HEK293T (cell line): Measurements from ENCODE around the gene SBNO1.
"Not testable (repeated sequence)": the region's sequence is repeated elsewhere in the genome, so short reads cannot be mapped to it uniquely, and the experiment has no call there.

ENCODE experiments used
- CTCF ChIA-PET: fragments of 350-600 bp; formaldehyde crosslinking; extraction: SDS; loops from one replicate; lab custom pipeline; 2021; ENCODE audit warnings: antibody characterized with exemption, inconsistent platforms; lab: Yijun Ruan, JAX
- POLR2A ChIA-PET: fragments of 350-600 bp; formaldehyde crosslinking; extraction: SDS; loops from one replicate; lab custom pipeline; 2020; ENCODE audit warnings: antibody characterized with exemption, inconsistent platforms; lab: Yijun Ruan, JAX
- DNase-seq: peaks from one replicate; pipeline ENCODE4 v3.0.0; 2012; ENCODE audit warnings: mixed read lengths; ENCODE audit errors: extremely low spot score
- ARNT ChIP-seq: fragments of 450-650 bp; IDR thresholded peaks from 2 replicates; pipeline ENCODE4 v1.6.1; 2017; ENCODE audit warnings: mild to moderate bottlenecking
- BHLHE40 ChIP-seq: fragments of 450-650 bp; IDR thresholded peaks from 2 replicates; pipeline ENCODE4 v1.6.1; 2016; ENCODE audit warnings: mild to moderate bottlenecking, moderate library complexity, borderline replicate concordance
- CTBP1 ChIP-seq: fragments of 450-650 bp; IDR thresholded peaks from 2 replicates; pipeline ENCODE4 v1.6.1; 2016; ENCODE audit warnings: borderline replicate concordance
- ELF4 ChIP-seq: fragments of 450-650 bp; IDR thresholded peaks from 2 replicates; pipeline ENCODE4 v1.6.1; 2017; ENCODE audit warnings: antibody characterized with exemption
- FOXA1 ChIP-seq: fragments of 450-650 bp; IDR thresholded peaks from 2 replicates; pipeline ENCODE4 v1.6.1; 2016; ENCODE audit warnings: mild to moderate bottlenecking
- FOXK2 ChIP-seq: fragments of 450-650 bp; IDR thresholded peaks from 2 replicates; pipeline ENCODE4 v1.6.1; 2016; ENCODE audit warnings: mild to moderate bottlenecking
- FOXM1 ChIP-seq: fragments of 450-650 bp; IDR thresholded peaks from 2 replicates; pipeline ENCODE4 v1.6.1; 2017; ENCODE audit warnings: mild to moderate bottlenecking, borderline replicate concordance
- HDGF ChIP-seq: fragments of 450-650 bp; IDR thresholded peaks from 2 replicates; pipeline ENCODE4 v1.6.1; 2017; ENCODE audit warnings: antibody characterized with exemption, borderline replicate concordance
- L3MBTL2 ChIP-seq: fragments of 450-650 bp; conservative IDR thresholded peaks from 2 replicates; pipeline ENCODE4 v1.6.1; 2016; ENCODE audit warnings: mild to moderate bottlenecking
- LEF1 ChIP-seq: fragments of 450-650 bp; IDR thresholded peaks from 2 replicates; pipeline ENCODE4 v1.6.1; 2017; ENCODE audit warnings: mild to moderate bottlenecking, borderline replicate concordance
- NFRKB ChIP-seq: fragments of 450-650 bp; IDR thresholded peaks from 2 replicates; pipeline ENCODE4 v1.6.1; 2016; ENCODE audit warnings: mild to moderate bottlenecking, moderate library complexity
- PKNOX1 ChIP-seq: fragments of 450-650 bp; IDR thresholded peaks from 2 replicates; pipeline ENCODE4 v1.6.1; 2016
- SP1 ChIP-seq: fragments of 450-650 bp; IDR thresholded peaks from 2 replicates; pipeline ENCODE4 v1.6.1; 2017
- SUZ12 ChIP-seq: fragments of 450-650 bp; IDR thresholded peaks from 2 replicates; pipeline ENCODE4 v1.6.1; 2016; ENCODE audit warnings: mild to moderate bottlenecking
- TARDBP ChIP-seq: fragments of 450-650 bp; IDR thresholded peaks from 2 replicates; pipeline ENCODE4 v1.6.1; 2016
- ZNF384 ChIP-seq: fragments of 450-650 bp; IDR thresholded peaks from 2 replicates; pipeline ENCODE4 v1.6.1; 2016

The SBNO1 gene

DNA sequence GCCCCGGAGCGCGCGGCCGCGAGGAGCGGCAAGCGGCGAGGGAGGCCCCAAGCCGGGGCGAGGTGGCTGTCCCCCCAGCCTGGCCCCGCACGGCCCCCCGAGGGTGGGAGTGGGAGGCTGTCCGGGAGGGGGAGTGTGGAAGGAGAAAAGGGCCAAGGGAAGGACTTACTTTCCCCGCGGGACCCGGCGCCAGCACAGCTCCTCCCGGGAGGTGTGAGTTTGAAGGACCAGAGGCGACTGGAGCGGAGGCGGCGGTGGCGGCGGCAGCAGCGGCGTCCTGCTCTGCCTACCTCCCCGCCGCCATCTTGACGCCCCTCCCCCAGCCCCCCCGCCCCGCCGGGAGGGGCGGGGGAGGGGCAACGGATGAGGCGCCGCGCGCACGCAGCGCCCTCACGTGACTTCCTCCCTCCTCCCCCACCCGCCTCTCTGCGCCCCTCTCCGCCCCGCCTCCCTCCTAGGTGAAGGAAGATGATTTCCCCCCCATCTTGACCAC, at the start of gene SBNO1:
SBNO1 (minus strand) TSS at position 316 of the 493 bp plus-strand sequence. CDS start 14,406 bp downstream, outside the sequence.
- POLR2A ChIA-PET: interaction anchor here (0.9 to 1.8 kb wide), 19 partner anchors 8 to 269 kb away, joined by 3 to 21 read pairs (median 5); partner anchors contain the start of genes EIF2B1, GTF2H3, KMT5A and MPHOSPH9
- CTCF ChIA-PET: interaction anchor here (0.6 to 1.7 kb wide), 2 partner anchors 13 to 19 kb away, joined by 3 to 10 read pairs; partner anchors contain the start of gene KMT5A
- TF ChIP-seq ZNF384 (no peak), FOXK2 (no peak), TARDBP (no peak), HDGF (no peak), LEF1 (no peak), SP1 (no peak)
- peak; percentile 89 for DNase-seq

DNA sequence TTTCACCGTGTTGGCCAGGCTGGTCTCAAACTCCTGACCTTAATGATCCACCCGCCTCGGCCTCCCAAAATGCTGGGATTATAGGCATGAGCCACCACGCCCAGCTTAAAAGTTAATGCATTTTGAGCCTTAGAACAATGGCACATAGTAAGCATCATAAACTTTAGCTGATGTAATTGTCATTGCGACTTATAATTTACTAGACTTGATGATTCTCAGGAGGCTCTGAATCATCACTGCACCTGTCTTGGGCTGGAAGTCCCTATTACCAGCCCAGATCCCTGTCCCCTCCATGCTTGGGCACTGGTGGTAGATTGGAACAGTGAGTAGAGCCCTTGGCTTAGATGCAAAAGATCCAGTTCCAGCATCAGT, 45.4 kb upstream of the SBNO1 start:
- POLR2A ChIA-PET: no interaction called here

GRCh38 chr12:123409284-123410040, 44.8 kb upstream of the SBNO1 start:
- DNase-seq, POLR2A ChIA-PET, CTCF ChIA-PET: not testable (repeated sequence)

More for the DNA sequence above, 45.4 kb upstream of the SBNO1 start:
- CTCF ChIA-PET: no interaction called here
- TF ChIP-seq SP1 (no peak), CTBP1 (no peak), FOXK2 (no peak), HDGF (no peak), ELF4 (no peak), PKNOX1 (no peak), TARDBP (no peak), ZNF384 (no peak), FOXM1 (no peak), ARNT (no peak), L3MBTL2 (no peak), BHLHE40 (no peak), SUZ12 (no peak), NFRKB (no peak), FOXA1 (no peak), LEF1 (no peak)
- DNase-seq: no peak

DNA sequence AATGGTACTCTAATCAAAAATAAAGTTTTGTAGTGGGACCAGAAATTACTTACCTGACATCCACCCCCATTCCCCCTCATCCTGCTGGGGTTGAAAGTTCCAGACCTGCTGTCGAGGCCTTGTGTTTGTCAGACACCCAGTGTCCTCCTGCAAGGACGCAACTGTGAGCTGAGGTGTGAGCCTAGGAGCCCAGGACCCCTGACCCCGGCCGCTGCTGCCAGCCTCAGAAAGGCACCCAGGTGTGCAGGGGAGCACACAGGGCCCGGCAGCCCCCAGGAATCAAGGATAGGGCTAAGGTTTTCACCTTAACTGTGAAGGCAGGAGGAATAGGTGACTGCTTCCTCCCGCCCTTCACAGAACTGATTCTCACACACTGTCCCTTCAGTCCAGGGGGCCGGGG, 44.0 kb upstream of the SBNO1 start:
- CTCF ChIA-PET, POLR2A ChIA-PET, DNase-seq: not testable (repeated sequence)

DNA sequence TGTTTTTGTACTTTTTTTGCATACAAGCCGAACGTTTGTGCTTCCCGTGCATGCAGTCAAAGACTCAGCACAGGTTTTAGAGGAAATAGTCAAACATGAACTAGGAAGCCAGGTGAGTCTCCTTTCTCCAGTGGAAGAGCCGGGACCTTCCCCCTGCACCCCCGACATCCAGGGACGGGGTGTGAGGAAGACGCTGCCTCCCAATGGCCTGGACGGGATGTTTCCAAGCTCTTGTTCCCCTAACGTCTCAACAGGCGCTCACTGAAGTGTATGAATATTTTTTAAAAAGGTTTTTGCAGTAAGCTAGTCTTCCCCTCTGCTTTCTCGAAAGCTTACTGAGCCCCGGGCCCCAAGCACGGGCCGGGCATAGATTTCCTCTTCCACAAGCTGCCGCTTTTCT, 43.3 kb upstream of the SBNO1 start:
- DNase-seq, POLR2A ChIA-PET: not testable (repeated sequence)
- CTCF ChIA-PET: interaction anchor here (0.5 kb wide), 1 partner anchor 83 kb away, joined by 3 read pairs; no protein-coding TSS in a partner anchor

DNA sequence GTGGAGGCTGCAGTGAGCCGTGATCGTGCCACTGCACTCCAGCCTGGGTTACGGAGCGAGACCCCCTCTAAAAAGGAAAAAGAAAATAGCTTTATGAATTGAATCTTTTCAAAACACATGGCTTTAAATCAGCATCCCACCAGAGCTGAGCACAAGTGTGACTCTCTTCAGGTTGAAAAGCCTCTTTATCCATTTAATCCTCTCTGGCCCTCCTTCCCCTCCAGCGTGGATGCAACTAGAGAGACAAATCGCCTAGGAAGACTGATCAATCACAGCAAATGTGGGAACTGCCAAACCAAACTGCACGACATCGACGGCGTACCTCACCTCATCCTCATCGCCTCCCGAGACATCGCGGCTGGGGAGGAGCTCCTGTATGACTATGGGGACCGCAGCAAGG, 42.6 kb upstream of the SBNO1 start:
- DNase-seq, POLR2A ChIA-PET: not testable (repeated sequence)
- CTCF ChIA-PET: interaction anchor here (0.5 kb wide), 1 partner anchor 84 kb away, joined by 3 read pairs; no protein-coding TSS in a partner anchor

- ChIA-PET POLR2A (no interaction called here), CTCF (no interaction called here)
- DNase-seq: no peak
- TF ChIP-seq ELF4: no peak
- TF ChIP-seq CTBP1: no peak
- TF ChIP-seq PKNOX1: no peak
- no peak for TF ChIP-seq FOXA1
- TF ChIP-seq SP1: no peak
- no peak for TF ChIP-seq TARDBP
- TF ChIP-seq L3MBTL2: no peak
- no peak for TF ChIP-seq FOXK2
- TF ChIP-seq ZNF384: no peak
- TF ChIP-seq NFRKB: no peak
Measured at GRCh38 chr12:123404581-123404980, 39.9 kb upstream of the SBNO1 start.
